GM23248 (cell line): ENCODE measurements around the gene DCST2.

ENCODE experiments used
- EZH2 ChIP-seq: fragments of 200-600 bp; sonication (generic); IDR thresholded peaks from 2 replicates; pipeline ENCODE4 v1.6.1; 2018; ENCODE audit warnings: antibody characterized with exemption, mild to moderate bottlenecking; ENCODE audit not compliant: insufficient read depth, poor library complexity, severe bottlenecking
- EZH2phosphoT487 ChIP-seq: fragments of 200-600 bp; sonication (generic); IDR thresholded peaks from 2 replicates; pipeline ENCODE4 v1.6.1; 2018; ENCODE audit warnings: antibody characterized with exemption, moderate library complexity, mild to moderate bottlenecking, low read depth; ENCODE audit not compliant: insufficient read depth

DNA sequence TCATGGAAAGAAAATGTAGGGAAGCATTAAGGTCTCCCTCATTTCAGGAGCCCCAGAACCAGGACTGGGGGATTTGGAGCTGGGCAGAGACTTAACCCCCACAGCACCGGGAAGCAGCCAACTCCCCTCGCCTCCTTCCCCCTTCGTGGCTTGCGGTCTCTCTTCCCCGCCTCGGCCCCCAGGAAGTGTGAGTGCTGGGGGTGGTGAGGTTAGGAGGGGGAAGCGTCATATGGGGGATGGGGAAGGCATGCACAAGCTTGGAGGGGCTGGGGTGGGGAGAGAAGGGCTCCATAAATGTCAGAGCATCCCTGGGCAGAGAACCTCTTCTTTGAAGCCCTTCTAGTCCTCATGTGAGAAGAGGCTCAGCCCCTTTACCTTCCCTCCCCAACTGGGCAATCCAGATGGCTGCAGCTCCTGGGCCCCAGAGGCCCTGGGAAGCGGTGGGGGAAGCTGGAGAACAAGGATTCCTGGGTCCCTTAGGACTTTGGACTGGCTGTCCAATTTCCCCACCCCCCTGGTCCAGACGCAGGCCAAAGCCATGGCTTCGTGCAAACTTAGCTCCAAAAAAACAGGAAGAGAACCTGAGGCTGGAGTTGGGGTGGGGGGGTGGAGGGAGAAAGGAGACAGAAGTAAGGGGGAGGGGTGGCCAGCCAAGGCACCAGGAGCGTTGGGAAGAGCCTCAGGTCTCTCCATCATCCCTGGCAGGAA lies 23.2 kb downstream of the DCST2 start:
- TF ChIP-seq EZH2 (no peak), EZH2phosphoT487 (no peak)
